Stimulated activated CD4-positive, alpha-beta T cell treated with anti-CD3 and anti-CD28 coated beads, Interleukin-4, amount 100 ng/mL, for 4 hours (primary cell): ENCODE measurements around the gene MROH9.

ENCODE experiments used
- DNase-seq, 2 experiments: peaks; one replicate each; pipeline ENCODE4 v3.0.0-alpha.2; 2020

Gene MROH9

GRCh38 chr1:170970256-170970655 lies 34.9 kb downstream of the MROH9 start:
- no peak for DNase-seq

- no peak for DNase-seq
Measured at GRCh38 chr1:170978371-170978910, 43.1 kb downstream of the MROH9 start.

GRCh38 chr1:170985406-170985805 lies 50.1 kb downstream of the MROH9 start:
- no peak for DNase-seq

DNA sequence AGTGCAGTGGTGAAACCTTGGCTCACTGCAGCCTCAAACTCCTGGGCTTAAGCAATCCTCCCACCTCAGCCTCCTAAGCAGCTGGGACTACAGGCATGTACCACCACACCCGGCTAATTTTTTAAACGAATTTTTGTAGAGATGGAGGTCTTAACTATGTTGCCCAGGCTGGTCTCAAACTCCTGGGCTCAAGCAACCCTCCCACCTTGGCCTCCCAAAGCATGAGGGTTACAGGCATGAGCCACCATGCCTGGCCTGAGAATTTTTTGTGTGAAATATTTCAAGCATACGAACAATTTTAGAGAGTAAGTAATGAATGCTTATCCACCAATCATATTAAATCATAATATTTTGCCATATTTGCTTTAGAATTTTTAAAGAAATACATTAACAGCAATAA lies 51.6 kb downstream of the MROH9 start:
- no peak for DNase-seq

- no peak for DNase-seq
Measured at GRCh38 chr1:170987424-170987823, 52.1 kb downstream of the MROH9 start.

DNA sequence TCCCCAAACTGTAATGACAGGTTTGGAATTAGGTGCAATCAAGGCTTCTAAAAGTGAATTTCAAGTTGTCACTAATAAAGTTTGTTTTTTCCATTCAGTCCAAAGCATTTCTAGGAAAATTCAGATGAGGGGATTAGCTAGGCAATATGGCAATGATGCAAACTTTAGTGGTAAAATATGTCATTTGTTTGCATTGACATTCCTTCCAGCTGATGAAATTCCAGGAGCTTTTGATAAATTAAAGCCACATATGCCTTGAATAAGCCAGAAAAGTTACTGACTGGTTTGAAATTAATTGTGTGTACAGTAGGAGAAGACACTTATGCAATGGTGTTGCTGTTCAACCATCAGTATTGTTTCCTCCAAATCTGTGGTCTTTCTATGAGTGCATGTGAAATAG lies 57.8 kb downstream of the MROH9 start:
- no peak for DNase-seq

DNA sequence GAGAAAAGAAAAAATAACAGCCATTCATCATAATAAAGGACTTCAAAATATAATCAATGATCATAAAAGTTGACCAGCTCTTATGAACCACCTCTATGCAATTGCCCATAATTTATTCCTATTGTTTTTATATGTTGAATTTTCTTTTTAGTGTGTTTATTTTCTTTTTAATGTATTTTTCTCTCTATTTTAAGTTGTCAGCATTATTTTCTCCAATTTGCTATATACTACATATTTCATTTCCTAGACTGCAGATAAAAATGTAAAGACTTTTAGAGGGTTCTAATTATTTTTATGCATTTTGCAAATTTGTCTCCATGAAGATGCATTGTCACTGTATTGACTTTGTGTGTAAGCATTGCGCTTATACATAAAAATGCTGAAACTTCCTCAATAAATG lies 58.4 kb downstream of the MROH9 start:
- DNase-seq, result no peak

- DNase-seq, result no peak
Measured at GRCh38 chr1:171014880-171015279, 79.5 kb downstream of the MROH9 start.

- DNase-seq, result no peak
Measured at GRCh38 chr1:171017426-171017825, 82.1 kb downstream of the MROH9 start.

GRCh38 chr1:171019971-171020370 lies 84.6 kb downstream of the MROH9 start:
- DNase-seq, result no peak

GRCh38 chr1:171032822-171033702 lies 97.7 kb downstream of the MROH9 start:
- DNase-seq, result no peak

DNA sequence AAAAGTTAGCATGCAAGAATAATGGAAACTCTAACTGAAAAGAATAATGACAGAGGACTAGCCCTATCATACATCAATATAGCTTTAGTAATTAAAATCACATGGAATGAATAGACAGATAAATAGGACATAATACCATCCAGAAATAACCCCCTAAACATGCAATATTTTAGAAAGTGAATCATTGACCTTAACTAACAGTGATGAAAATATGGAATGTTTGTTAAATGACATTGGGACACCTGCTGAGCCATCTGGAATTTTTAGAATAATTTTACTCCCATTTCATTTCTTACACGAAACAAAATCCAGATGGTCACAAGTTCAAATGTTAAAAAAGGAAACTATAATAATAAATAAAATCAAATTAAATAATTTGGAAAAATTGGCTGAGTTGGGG lies 102.3 kb downstream of the MROH9 start:
- no peak for DNase-seq

DNA sequence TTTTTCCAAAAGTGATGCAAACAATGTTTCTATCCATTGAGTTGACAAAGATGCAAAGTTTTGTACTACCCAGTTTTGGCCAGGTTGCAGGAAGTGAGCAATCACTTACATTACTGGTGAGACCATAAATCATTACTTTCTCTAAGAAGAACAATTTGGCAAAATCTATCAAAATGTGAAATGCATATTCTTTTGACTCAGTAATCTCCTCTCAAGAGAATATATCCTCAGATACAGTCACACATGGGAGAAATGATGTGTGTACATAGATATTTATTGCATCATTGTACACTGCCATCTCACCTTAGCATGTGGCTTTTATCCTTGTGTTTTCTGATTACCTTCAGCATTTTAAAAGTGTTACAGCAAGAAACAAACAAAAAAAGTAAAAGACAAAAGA lies 103.0 kb downstream of the MROH9 start:
- DNase-seq, result no peak

DNA sequence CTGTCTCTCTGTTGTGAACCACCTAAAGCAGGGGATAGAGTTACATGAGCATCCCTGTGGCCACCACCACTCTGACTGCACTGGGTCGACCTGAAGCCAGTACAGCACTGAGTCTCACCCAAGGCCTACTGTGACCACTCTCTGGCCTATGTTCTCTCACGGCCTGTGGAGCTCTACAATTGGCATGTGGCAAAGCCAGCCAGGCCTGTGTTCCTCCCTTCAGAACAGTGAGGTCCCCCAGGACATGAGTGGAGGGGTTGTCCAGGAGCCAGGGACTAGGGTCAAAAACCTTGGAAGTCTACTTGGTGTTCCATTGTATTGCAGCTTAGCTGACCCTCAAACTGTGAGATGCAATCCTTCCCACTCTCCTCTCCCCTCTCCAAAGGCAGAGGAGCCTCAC lies 112.7 kb downstream of the MROH9 start:
- no peak for DNase-seq

DNA sequence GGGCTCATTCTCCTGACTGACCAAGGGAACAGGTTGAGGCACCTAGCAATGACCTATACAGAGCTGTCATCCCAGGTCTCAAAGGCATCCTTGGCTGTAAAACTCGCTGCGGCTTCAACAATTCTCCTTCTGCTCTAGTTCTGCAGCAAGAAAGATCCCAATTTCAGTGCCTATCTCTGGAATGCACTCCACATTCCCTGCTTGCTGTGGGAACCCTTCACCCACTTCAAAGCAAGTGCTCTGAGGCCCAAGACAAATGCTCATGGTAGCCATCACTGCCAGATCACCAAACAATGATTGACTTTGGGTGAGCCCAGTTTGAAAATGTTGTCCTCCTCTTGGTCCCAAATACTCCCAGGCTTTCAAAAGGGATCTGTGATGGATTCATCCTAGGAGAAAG lies 117.6 kb downstream of the MROH9 start:
- no peak for DNase-seq

DNA sequence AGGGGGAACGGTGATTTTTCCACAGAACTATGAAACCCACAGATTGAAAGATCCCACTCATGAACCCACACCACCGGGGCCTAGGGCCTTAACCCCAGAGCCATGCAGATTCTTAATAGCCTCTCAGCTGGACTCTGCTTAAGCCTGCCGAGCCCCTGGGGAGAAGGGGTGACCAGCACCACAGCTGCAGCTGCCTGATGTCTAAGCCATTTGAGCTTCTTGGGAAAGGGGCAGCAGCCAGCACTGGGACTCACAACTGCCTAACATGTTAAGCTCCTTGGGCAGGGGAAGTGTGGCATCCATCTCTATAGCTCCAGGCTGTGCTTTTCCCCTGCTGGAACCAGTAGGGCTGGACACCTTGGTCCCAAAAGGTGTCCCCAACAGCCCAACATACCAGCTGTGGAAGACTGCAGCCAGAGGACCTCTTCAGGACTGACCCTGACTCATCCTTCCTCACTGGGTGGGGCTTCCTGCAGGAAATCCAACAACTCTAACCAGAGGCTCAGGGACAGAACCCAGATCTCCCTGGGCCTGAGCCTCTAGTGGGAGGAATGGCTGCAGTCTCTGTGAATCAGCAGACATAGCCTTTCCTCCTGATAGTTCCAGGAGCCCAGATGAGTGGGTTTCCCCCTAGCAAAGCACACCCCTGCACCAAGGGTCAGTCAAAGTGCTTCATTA lies 120.8 kb downstream of the MROH9 start:
- no peak for DNase-seq

DNA sequence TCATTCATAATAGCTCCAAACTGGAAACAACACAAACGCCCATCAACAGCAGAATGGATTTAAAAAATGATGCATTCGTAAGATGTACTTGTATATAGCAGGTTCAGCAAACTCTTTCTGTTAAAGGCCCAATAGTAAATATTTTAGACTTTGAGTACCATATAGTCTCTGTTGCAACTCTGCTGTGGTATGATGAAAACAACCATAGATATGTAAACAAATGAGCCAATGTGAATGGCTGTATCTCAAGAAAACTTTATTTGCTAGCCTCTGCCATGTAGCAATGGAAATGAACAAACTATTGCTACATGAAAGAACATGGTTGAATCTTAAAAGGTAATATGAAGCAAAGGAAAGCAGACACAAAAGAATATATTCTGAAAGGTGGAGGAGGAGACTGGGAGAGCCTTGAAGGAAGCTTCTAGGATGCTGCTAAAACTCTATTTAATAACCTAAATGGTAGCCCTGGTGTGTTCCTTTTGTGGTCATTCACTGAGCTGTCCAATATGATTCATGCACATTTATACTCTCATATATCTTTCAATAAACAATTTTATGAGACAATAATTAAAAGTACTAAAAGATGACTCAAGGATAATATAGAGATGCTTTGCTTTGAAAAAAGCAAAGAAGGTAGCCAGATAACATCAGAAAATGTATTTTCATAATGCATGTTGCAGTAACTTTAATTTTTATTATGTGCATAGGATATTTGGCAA lies 126.2 kb downstream of the MROH9 start:
- no peak for DNase-seq

- no peak for DNase-seq
Measured at GRCh38 chr1:171062902-171063301, 127.6 kb downstream of the MROH9 start.

DNA sequence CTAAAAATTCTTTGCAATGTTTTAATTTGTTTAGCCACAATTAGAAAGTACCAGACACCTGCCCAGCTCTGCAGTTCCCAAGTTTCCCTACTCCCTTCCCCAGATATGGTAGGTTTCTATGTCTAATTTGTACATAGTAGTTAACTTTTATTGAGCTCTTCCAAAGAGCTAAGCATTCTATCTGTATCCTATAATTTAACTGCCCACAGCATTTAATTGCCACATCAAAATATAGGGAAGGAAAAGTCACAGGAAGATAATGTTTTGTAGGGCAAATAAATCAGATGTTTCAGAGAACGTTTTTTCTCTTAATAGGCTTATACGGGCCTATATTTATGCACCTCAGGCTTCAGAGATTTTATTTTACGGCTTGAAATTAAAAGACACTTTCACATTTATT lies 139.7 kb downstream of the MROH9 start:
- no peak for DNase-seq

DNA sequence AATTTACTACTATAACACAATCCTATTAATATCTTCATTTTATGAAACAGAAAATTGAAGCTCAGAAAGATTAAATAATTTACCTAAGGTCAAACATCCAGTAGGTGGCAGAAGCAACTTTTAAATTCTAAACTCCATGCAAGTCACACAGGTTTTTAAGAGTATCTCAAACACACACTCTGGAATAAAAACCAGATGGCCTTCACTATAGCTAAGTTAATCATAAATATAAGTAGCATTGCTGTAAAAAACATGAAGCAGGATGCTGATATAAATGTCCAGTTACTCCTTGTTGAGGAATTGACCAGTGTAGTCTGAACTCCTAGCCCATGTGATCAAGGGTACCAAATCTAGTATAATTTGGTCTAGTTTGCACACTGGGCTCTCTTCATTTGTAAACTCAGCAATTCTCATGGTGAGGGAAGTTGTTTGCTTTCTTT lies 146.0 kb downstream of the MROH9 start:
- DNase-seq, result no peak

- DNase-seq, result no peak
Measured at GRCh38 chr1:171081763-171082201, 146.4 kb downstream of the MROH9 start.

DNA sequence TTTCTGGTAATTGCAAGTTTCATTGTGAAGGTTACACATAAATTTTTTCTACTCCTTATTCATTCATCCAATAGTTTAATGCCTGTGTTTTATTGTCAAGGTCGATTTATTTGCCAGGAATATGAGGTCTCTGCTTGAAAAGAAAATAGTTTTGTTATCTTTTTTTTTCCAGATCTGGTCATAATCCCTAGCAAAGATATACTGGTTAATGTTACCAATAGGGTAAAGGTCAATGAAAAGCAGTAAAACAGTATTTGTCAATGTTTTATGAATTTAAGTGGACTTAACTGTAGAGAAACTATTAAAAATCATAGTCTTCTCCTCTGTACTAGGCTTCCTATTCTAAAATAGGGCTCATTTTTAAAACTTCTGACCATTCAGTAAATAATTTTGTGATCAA lies 147.3 kb downstream of the MROH9 start:
- DNase-seq, result no peak

DNA sequence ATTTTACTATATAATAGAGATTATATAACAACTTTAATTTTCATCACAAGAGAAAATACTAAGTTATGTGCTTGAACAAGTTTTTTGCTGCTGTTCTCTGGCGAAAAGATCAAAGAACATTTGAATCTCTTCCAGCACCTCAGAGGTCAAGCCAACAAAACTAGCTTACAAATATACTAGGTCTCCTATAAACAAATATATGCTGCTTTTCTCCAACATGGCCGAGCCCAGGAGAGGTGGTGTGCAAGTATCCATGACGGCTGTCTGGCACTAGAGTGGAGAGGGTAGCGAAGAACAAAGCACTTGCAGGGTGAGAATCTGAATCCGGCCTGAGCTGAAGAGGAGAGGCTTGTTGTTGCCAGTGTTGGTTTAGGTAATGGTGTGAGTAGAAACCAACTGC lies 147.9 kb downstream of the MROH9 start:
- DNase-seq, result no peak
